AG04449 (cell line): ENCODE data around the gene PBX3.

Source experiments
- CTCF ChIA-PET: fragments of 350-600 bp; formaldehyde crosslinking; extraction: SDS; loops from one replicate; lab custom pipeline; 2021; ENCODE audit warnings: antibody characterized with exemption; lab: Yijun Ruan, JAX
- POLR2A ChIA-PET: fragments of 400-600, 350-600 bp; formaldehyde crosslinking; extraction: SDS; loops from one replicate; lab custom pipeline; 2020; ENCODE audit warnings: antibody characterized with exemption, inconsistent platforms; lab: Yijun Ruan, JAX
- DNase-seq: peaks from one replicate; pipeline ENCODE4 v3.0.0-alpha.2; 2010; ENCODE audit warnings: low read depth, low spot score
- H3K4me3 ChIP-seq: 2 replicates; pipeline ENCODE4 v1.5.1; 2011; ENCODE audit warnings: low read depth, mild to moderate bottlenecking, control low read depth, low read length
- CTCF ChIP-seq: IDR thresholded peaks from one replicate; pipeline ENCODE4 v1.5.1; 2011; ENCODE audit warnings: mild to moderate bottlenecking, moderate library complexity, low read length, control low read depth, inconsistent platforms; ENCODE audit not compliant: insufficient read depth; ENCODE audit errors: missing control alignments

PBX3 gene

DNA sequence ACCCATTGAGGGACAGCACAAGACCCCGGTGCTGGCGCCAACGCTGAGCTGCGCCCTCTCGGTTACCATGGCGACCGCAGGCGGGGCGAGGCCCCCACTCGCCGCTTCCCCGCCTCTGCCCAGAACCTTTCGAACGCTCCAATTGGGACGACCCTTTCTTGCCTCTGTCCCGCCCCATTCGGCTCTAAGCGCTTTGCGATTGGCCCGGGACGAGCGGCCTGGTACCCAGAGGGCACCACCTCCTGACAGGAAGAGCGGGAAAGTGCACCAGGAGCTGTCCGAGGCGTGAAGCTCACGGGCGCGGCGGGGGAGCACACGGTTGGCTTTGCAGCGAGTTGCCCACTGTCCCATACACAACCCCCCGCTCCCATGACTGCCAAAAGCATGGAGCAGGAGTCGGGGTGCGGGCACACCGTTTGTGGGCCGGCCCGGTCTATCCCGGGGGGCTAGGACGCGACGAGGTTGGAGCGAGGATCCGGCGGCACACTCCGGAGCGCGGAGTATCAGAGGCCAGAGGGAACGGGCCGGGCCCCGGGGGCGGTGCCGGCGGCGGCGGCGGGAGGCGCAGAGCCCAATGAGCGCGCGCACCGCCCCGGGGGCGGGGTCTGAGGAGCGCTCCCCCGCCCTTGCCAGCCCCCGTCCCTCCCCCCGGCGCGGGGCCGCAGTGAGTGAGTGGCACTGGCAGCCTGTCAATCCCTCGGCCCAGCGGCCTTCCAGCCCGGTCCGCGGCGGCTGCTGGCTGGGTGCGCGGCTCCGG is 978 bp upstream of the PBX3 start:
- H3K4me3 ChIP-seq: peak overlapping the region; percentile 88
- POLR2A ChIA-PET: interaction anchor here (1.1 to 1.2 kb wide), 2 partner anchors 39 to 225 kb away, joined by 3 to 5 read pairs; partner anchors contain the start of gene MAPKAP1
- TF ChIP-seq CTCF: no peak
- CTCF ChIA-PET: interaction anchor here (1.5 to 2.0 kb wide), 3 partner anchors 188 to 745 kb away, joined by 4 to 9 read pairs (median 8); no protein-coding TSS in a partner anchor
- DNase-seq: no peak

GRCh38 chr9:125746774-125747052 is 460 bp upstream of the PBX3 start:
- POLR2A ChIA-PET: no interaction called here
- CTCF ChIA-PET: no interaction called here
- H3K4me3 ChIP-seq: peak overlapping the region; percentile 88
- DNase-seq: no peak
- no peak for TF ChIP-seq CTCF

GRCh38 chr9:125747765-125748445 is 732 bp downstream of the PBX3 start:
- ChIA-PET CTCF (interaction anchor here (1.5 kb wide), 1 partner anchor 340 kb away, joined by 4 read pairs; no protein-coding TSS in a partner anchor), POLR2A (no interaction called here)
- H3K4me3 ChIP-seq: peak overlapping the region; percentile 88
- no peak for DNase-seq
- TF ChIP-seq CTCF: no peak

DNA sequence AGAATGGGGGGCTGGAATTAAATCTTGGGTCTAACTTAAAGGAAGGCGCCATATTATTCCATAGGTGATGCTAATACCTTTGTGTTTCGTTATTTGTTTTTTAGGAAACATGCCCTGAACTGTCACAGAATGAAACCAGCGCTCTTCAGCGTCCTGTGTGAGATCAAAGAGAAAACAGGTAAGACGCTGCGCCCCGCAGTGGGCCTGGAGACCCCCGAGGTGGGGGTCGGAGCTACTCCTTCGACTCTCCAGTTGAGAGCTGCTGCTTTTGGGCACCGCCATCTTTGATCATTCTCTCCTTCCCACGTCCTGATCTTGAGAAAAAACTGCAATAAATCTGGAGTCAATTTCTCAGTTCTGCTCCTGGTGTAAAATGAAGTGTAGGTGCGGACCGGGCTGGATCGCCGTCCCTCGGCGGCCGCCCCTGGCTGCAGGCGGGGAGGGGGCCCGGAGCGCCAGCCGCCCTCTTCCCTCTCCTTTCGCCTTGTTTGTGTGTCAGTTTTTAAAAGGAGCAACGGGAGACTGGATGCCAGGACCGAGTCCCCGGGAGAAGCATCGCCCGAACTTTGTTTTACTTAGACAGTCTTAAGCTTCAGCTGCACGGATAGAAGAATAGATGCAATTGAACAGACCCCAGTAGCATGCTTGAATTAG is 1.4 kb downstream of the PBX3 start:
- peak overlapping the region; percentile 88 for H3K4me3 ChIP-seq
- ChIA-PET CTCF (interaction anchor here (1.5 kb wide), 1 partner anchor 341 kb away, joined by 4 read pairs; no protein-coding TSS in a partner anchor), POLR2A (no interaction called here)
- DNase-seq: no peak
- TF ChIP-seq CTCF: no peak

DNA sequence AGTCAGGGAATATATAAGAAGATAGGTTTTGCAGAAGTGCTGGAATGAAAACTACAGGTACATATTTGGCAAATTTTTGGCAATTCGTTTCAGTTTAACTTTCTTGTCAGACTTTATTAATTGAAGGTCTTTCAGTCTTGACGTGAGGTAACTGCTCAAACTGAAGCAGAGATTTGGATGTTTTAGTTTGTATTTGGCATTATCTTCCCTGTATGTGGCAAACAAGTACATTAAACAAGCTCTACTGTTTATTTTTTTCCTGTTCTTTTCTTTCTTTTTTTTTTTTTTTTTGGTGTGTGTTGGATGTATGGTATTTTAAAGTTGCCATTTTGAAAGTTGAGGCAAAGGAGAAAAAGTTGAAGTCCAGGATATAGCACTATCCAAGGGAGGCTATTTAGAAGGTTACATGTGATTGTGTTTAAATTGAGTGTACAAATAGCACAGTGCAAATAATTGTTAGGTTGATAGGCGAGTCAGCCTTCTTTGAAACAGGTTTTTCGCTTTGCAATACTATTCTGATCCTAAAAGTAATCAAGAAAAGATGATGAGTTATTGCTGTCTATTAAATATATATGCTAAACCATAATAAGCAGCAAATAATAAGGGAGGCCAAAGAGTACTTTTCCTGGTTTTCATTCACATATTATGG is 2.2 kb downstream of the PBX3 start:
- CTCF ChIA-PET: interaction anchor here (1.1 to 1.5 kb wide), 3 partner anchors 37 to 753 kb away, joined by 3 to 4 read pairs (median 3); no protein-coding TSS in a partner anchor
- H3K4me3 ChIP-seq: no peak overlapping the region
- POLR2A ChIA-PET: no interaction called here
- TF ChIP-seq CTCF: no peak
- DNase-seq: no peak
